Stimulated activated CD8-positive, alpha-beta memory T cell treated with anti-CD3 and anti-CD28 coated beads, Interleukin-7, amount 100 ng/mL, for 1 hour (primary cell): Measurements from ENCODE around the gene XAF1.
A peak's percentile ranks its signal among the peaks of the same experiment; 100 is the strongest.
"Not testable (repeated sequence)": the region's sequence is repeated elsewhere in the genome, so short reads cannot be mapped to it uniquely, and the experiment has no call there.

Source experiments
- DNase-seq, 2 donors: peaks; one replicate each; pipeline ENCODE4 v3.0.0-alpha.2; 2020; ENCODE audit warnings: low read depth in 2 of 2

XAF1 gene

GRCh38 chr17:6755731-6756184 lies at the start of gene XAF1:
Gene XAF1, plus strand, starts transcription at chr17:6756046. Its CDS starts 33 bp downstream, at chr17:6756079.
- peak; percentile 41 to 45 for DNase-seq

GRCh38 chr17:6706499-6706898 lies 49.3 kb upstream of the XAF1 start:
- no peak for DNase-seq

DNA sequence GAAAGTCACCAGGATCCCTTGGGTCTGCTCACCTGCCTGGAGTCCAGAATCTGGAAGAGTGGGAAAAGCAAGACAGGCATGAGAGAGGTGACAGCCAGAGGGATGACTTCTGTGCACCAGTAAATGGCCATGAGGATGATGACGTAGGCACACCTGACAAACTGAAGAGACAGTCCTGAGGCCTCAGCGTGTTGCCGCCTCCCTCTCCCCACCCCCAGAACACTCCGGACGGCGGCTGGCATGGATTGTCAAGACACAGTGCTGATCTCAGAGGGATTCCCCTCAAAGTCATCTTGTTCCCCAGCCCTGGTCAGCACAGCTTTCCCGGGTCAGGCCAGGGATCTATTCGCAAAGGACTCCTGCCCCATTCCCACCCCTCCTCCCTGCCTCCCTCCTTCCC lies 48.9 kb upstream of the XAF1 start:
- no peak for DNase-seq

- no peak for DNase-seq
Measured at GRCh38 chr17:6708357-6708961, 47.4 kb upstream of the XAF1 start.

DNA sequence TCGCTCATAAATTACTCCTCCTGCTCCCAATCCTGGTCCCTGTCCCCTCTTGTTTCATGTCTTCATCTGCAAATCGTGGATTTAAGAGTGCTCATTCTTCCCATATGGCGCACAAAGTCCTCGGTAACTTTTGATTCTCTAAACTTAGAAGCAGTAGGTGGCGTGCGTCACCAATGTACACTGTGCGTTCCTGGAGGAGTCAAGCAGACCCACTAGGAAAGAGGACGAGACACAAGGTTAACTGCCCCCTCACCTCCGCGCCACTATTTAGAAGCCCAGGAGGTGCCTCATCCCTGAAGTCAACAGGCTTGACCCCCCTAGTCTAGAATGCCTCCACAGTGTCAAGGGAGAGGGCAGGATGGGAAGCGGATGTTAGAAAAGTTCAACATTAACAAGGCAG lies 45.5 kb upstream of the XAF1 start:
- DNase-seq: no peak

GRCh38 chr17:6711081-6711674 lies 44.7 kb upstream of the XAF1 start:
- no peak for DNase-seq

DNA sequence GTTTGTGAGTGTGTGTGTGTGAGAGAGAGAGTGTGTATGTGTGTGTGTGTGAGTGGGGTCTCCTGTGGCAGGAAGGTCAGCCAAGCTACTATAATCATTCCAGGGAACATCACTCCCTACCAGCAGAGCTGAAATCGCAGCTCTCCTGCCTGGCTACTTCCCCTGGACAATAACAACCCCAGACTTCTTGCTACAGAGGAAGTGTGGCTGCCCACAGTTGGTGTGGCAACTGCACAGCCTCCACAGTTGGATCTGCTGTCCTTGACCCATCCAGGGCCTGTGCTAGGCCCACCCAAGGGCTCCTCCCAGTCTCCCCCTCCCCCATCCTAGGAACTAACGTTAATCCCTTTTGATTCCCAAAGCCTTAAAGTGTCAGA lies 44.2 kb upstream of the XAF1 start:
- DNase-seq: no peak

- DNase-seq: no peak
Measured at GRCh38 chr17:6712058-6712853, 43.6 kb upstream of the XAF1 start.

GRCh38 chr17:6712854-6713129 lies 43.1 kb upstream of the XAF1 start:
- no peak for DNase-seq

DNA sequence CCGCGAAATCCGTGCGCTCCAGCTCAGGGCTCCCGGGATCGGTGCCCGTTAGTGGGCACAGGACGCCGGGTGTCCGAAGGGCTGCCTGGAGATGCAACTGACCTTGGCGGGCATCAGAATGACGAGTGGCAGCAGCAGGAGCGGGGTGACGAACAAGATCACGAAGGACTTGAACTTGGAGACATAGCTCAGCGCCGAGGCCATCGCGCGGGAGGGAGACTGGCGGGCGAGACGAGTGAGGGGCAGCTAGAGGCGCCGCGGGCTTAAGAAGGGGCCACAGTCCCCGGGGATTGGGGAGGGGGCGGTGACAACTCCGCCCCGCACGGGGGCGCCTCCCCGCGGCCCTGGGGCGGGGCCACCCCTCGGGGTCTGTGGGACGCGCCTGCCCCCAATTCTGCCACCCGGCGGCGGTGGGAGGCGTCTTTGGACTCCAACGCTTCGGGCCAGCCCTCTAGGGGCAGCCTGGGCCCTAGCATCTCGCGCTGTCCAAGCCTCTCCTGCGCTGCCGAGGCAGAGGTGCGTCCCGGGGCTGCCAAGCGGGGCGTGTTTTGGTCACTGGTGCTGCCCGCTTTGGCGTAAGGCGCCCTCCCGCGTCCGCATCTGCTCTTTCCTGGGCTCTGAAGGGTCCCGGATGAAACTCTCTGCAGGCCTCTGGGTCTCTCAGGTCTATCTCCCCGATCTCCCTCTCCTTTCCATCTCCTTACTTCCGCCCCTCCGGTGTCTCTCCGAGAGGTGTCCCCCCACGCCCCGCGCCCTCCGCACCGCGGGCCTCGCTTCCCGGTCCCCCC lies 42.5 kb upstream of the XAF1 start, which contains the start of gene SLC13A5:
TSS of gene SLC13A5 (minus strand) at position 240 of the 788 bp plus-strand sequence. CDS start at position 204, 36 bp downstream.
- DNase-seq: no peak

DNA sequence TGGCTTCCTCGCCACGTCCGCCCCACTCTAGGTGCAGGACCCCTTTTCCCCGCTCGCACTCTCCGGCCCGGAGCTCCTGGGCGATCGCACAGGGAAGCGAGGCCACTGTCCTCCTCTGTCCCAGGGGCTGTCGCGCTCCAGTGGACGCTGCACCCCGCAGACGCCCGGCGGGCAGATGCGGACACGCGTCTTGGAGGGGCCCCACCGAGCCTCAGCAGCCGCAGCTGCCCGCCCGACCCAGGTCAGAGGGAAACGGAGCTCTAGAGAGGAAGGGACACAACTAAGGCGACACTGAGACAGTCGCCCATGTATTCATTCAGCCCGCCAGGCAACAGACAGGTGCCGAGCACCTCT lies 42.0 kb upstream of the XAF1 start:
- DNase-seq: no peak

- DNase-seq: no peak
Measured at GRCh38 chr17:6714315-6714874, 41.5 kb upstream of the XAF1 start.

GRCh38 chr17:6716736-6717135 lies 39.1 kb upstream of the XAF1 start:
- DNase-seq: no peak

GRCh38 chr17:6721744-6722143 lies 34.1 kb upstream of the XAF1 start:
- DNase-seq: no peak

DNA sequence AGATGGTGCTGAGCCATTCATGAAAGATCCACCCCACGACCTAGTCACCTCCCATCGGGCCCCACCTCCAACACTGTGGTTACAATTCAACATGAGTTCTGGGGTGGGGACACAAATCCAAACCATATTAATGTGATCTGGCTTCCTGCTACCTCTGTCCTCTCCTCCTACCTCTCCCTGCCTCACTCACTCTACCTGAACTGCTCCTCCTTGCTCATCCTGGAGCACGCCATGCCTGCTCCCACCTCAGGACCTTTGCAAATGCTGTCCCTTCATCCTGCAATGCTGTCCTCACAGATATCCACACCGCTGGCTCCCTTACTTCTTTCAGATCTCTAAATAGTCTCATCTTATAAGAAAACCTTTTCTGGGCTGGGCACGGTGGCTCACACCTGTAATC lies 31.8 kb upstream of the XAF1 start:
- DNase-seq: no peak

- no peak for DNase-seq
Measured at GRCh38 chr17:6729531-6729930, 26.3 kb upstream of the XAF1 start.

DNA sequence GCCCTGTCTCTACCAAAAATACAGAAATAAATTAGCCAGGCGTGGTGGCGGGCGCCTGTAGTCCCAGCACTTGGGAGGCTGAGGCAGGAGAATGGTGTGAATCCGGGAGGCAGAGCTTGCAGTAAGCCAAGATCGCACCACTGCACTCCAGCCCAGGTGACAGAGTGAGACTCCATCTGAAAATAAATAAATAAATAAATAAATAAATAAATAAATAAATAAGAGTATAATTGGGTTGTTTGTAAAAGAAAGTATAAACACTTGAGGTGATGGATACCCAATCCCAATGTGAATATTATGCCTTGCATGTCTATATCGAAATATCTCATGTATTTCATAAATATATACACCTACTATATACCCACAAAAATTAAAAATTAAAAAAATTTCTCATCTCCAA lies 9.2 kb upstream of the XAF1 start:
- DNase-seq: not testable (repeated sequence)

- DNase-seq: no peak
Measured at GRCh38 chr17:6748617-6749016, 7.2 kb upstream of the XAF1 start.

DNA sequence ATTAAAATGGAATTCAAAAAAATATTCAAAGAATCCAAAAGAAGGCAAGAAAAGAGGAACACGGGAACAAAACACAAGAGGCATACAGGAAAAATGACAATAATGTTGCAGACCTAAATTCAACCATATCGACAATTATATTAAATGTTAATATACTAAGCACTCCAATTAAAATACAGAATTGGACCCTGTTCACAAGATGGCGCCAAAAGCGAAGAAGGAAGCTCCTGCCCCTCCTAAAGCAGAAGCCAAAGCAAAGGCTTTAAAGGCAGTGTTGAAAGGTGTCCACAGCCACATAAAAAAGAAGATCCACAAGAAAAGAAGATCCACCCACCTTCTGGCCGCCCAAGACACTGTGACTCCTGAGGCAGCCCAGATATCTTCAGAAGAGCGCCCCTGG lies 6.3 kb upstream of the XAF1 start:
- no peak for DNase-seq

DNA sequence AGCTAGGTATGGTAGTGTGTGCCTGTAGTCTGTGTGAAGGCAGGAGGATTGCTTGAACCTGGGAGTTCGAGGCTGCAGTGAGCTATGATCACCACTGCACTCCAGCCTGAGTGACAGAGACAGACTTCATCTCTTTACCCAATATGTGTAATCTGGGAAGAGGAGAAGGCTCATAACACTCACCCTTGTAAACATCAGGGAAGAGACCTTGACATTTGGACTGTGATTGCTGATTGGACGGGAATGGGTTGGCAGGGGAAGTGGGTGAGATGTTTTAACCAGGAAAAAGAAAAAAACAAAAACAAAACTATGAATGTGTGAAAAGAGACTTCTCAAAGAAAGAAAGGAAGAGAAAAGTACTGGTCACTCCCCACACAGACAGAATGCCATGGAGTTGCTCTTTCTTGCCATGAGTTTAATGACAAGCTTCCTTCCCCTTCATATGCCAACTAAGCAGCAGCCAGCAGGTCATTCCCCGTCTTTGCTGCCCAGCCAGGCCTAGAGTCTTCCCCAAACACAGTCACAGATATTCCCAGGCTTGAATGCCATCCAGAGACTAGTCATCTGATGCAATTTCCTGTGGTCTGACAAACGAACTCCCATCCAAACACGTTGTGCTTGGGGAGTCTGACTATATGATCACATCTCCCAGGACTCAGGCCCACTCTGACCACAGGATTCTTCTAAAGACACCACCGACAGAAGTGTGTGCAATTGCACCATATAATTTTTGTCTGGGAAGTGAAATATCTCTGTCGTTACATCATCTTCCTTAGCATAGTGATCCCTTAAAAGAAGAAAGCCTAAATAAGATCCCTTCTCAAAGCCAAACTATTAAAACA lies 3.6 kb upstream of the XAF1 start:
- DNase-seq: no peak

DNA sequence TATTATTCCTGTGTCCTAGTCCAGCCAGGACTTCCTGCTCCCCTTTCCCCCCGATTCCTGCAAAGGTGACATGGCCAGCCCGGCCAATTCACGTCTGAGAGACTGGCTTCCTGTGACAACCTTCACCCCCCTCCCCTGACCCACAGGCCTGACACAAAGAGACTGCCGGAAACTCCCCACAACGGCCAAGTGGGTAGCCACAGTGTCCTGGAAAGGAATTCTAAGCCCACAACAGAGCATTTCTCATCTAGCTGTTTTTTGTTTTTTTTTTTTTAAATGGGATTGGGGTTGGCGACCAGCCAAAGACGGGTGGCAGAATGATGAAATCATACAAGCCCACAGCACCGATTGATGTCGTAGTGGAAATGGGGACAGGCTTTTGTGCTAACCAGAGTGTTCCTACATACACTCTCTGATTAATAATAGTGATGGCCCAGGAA lies 2.8 kb upstream of the XAF1 start:
- DNase-seq: peak; percentile 22 to 48
